AG10803 (cell line): ENCODE data around the gene JKAMP.

ENCODE experiments used
- DNase-seq: peaks from one replicate; pipeline ENCODE4 v3.0.0; 2010; ENCODE audit warnings: low read depth
- H3K4me3 ChIP-seq: 2 replicates; pipeline ENCODE4 v1.5.1; 2011; ENCODE audit warnings: mild to moderate bottlenecking, low read length, control low read depth
- CTCF ChIP-seq: conservative IDR thresholded peaks from 2 replicates; pipeline ENCODE4 v1.5.1; 2011; ENCODE audit warnings: mild to moderate bottlenecking, low read length, control low read depth, inconsistent platforms

The JKAMP gene

GRCh38 chr14:59451849-59452248 lies 32.5 kb upstream of the JKAMP start:
- TF ChIP-seq CTCF: no peak
- no peak for DNase-seq
- H3K4me3 ChIP-seq: no peak overlapping the region

DNA sequence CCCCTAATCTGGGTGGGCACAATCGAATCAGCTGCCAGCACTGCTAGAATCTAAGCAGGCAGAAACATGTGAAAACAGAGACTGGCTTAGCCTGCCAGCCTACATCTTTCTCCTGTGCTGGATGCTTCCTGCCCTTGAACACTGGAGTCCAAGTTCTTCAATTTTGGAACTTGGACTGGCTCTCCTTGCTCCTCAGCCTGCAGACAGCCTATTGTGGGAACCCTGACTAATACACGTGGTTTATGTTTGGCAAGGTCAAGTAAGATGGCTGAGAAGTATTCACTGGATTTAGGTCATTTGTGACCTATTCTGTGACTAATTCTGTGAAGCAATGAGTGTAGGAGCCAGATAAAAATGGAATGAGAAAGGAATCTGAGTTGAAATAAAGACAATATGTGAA lies 30.2 kb upstream of the JKAMP start:
- no peak for TF ChIP-seq CTCF
- DNase-seq: peak; percentile 98
- H3K4me3 ChIP-seq: no peak overlapping the region

GRCh38 chr14:59455411-59455810 lies 28.9 kb upstream of the JKAMP start:
- H3K4me3 ChIP-seq: no peak overlapping the region
- no peak for TF ChIP-seq CTCF
- DNase-seq: peak; percentile 94

- no peak for DNase-seq
- no peak overlapping the region for H3K4me3 ChIP-seq
- no peak for TF ChIP-seq CTCF
These were observed 25.8 kb upstream of the JKAMP start for GRCh38 chr14:59458486-59458885.

DNA sequence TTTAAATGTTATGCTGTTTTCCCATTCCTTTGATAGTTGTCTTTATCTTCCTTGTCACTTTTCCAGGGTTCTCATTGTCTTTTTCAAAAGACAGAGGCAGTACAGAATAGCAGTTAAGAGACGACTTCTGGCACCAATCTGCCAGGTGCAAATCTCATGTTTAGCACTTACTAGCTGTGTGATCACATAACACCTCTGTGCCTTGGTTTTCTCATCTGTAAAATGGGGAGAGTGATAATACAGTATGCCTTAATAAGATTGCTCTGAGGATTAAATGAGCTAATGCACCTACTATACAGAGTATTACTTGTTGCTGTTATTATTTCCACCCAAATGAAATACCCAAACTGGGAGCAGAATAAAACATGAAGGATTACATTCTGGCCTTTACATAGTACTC lies 23.9 kb upstream of the JKAMP start:
- H3K4me3 ChIP-seq: no peak overlapping the region
- no peak for TF ChIP-seq CTCF
- no peak for DNase-seq

- no peak for TF ChIP-seq CTCF
- no peak overlapping the region for H3K4me3 ChIP-seq
- no peak for DNase-seq
These were observed 22.4 kb upstream of the JKAMP start for GRCh38 chr14:59461891-59462290.

DNA sequence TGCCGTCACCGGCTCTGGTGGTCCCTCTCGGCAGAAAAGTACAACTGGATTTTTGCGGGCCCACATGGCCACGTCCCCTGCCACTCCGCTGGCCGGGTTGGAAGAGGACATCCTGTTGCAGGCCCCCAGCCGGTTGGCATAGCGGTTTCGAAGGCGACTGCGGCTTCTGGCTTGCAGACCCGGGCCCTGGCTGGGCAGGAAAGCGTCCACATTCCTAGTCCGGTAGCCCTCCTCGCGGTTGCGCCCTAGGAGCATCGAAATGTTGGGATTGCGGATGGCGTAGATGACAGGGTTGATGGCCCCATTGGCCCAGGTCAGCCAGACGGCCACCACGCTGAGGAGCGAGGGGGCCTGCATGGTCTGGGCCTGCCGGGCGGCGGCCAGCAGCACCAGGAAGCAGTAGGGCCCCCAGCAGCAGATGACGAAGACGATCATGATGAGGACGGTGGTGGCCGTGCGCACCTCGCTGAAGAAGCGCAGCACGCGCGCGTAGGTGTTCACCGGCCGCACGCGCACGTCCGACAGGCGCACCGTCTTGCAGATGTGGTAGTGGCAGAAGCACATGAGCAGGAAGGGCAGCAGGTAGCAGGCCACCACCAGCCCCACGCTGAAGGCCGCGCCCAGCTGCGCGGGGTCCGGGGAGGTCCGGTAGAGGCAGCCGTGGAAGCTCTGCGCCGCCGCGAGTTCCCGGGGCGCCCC lies 20.4 kb upstream of the JKAMP start:
- H3K4me3 ChIP-seq: peak overlapping the region; percentile 60
- no peak for TF ChIP-seq CTCF
- DNase-seq: no peak
